ENCODE measurements around the gene FGG.

The FGG gene

DNA sequence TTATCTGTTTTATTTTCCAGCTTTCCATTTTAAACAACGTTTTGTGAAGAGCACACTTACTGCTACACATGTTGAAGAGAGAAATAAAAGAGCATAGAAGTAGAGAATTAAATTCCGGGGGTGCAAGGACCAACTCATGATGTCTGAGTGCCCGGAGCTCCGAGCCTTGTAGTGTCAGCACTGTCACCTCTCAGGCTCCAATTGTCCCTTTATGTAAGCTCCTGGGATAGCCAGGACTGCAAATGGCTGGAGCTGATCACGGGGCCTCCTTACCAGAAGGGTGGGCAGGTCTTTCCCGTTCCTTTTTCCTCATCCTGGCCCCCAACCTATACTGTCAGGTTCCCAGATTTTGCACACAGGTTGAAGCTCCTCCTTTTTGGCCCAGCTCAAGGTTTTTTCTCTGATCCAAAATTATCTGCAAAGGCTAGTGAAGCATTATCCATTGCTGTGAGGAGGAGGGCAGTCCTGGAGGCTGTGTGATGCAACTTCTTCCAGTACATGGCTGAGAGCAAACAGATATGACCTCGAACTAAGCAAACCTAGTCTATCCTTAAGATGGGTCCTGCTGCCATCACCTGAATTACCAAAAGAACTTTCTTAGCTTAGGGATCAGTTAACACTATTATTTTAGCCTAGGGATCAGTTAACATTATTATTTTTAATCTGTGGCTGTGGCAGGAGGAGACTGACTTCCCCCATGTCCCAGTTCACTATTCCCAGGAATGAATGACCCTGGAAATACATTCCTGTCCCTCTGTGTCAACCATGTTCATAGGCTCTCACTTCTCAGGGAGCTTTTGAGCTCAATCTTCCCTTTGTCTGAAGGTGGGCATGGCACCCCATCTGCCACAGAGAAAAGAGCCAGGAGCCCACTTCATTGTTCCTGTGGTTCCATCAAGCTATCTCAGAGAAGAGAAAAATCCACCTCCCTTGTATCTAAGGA lies at the start of gene FGG:
TSS of gene FGG (minus strand) at position 185 of the 943 bp plus-strand sequence. CDS start at position 138, 47 bp downstream.
- DNase-seq, result no peak

DNA sequence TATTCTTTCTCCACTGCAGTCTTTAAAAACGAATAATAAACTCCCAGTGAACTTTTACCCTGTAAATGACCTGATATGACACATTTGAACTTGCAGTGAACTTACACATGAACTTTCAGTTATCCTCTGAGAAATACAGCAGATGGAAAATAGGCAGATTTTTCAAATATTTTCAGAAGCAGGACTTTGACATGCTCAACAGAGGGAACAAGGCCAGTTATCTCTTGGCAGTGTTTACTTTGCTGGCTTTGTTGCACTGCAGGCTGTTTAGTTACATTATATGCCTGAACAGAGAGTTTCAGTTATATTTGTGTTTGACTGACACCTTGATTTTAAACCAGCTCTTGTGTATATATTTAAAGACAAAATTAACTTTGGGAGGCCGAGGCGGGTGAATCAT lies 47.6 kb upstream of the FGG start:
- DNase-seq, result no peak

DNA sequence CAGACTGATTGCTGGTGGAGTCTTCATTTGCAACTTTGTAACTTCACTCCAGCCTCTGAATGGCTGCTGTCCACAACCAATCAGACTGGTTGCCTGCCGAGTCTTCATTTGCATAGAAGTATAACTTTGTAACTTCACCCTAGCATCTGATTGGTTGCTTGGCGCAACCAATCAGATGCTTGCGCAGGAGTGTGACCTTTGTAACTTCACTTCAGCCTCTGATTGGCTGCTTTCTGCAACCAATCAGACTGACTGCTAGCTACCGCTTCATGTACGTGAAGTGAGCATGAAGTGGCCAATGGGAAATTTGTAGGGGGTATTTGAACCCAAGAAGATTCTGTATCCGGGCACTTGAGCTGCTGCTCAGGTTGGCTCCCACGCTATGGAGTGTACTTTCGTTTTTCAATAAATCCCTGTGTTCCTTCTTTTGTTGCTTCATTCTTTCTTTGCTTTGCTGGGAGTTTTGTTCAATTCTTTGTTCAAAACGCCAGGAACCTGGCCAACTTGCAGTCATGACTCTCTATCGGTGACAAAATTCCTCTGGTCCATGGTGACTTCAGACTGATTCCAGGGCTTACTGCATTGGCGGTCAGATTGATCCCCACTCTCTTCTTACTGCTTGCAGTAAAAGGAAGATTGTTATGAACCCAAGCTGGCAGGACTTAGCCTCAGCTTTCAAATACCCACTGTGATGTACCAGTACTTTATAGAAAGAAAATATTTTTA lies 46.4 kb upstream of the FGG start:
- DNase-seq, result no peak

DNA sequence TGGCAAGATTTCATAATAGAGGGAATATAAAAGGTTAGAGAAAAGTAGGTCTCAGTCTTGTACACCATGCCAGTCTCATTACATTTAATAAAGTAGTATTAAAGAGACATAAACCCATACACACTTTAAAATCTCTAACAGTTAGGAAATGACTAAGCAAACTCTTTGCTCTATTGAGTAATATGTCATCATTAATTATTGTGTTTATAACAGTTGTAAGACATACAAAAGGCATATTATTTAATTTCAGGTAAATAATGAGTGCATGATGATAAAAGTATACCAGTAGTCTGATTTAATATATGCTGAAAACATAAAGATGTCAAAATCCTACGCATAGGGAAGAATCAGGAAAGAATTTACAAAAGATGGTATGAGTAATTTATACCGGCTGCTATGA lies 31.0 kb upstream of the FGG start:
- DNase-seq, result no peak

DNA sequence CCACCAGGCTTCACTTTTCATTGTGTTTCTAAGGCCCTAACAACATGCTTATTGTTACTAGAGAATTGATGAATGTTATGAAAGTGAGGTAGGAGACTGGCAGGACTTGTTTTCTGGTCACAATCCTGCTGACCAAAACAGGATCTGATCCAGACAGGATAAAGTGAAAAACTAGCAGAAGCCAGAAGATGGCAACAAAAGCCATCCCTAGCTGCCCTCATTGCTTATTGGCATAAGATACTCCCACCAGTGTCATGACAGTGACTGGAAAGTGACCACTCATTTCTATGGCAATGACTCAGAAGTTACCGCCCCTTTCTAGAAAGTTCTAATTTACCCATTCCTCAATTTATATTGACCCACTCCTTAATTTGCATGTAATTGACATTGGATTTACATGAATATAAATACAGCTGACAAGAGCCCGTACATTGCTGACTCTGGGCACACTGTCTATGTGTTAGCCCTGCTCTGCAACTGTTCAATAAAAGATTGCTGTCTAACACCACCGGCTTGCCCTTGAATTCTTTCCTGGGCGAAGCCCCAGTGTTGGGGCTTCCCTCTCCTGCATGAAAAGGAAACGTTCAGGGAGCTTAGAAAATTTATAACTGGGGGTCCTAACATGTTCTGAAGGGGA lies 30.0 kb upstream of the FGG start:
- no peak for DNase-seq

DNA sequence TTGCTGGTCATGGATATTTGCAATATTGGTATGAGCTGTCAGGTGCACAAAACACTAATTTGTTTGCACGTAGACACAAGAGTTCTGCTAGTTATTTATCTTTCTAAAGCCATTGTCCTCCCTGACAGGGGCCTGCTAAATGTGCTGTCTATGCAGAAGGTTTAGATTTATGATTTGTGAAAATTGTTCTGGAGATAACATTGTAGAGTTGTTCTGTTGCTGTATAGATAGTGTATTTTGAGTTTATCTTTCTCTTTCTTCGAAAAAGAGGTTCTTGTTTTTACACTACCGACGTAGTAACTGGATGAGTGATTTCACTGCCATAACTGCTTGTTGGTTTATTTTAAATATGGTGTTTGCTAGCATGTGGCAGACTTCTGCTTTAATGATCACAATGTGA lies 28.5 kb upstream of the FGG start:
- no peak for DNase-seq

GRCh38 chr4:154634058-154634457 lies 21.6 kb upstream of the FGG start:
- no peak for DNase-seq

DNA sequence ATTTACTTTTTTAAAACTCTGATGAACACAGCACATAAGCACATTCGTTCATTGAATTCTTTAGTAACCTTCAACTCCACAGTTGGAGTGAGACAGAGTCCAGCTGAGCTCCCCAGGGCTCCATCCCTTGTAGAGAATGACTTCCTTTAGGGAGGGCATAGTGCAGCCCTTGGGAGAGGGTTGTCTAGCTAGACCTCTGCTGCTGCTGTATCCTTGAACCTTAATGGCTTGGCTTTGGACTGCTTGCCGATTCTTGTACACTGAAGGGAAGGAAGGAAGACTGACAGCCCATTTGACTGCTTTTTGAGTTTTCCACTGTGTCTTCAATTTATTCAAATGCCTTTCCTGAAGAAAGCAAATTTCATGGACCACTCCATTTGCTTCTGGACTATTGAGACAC lies 19.4 kb upstream of the FGG start:
- DNase-seq, result no peak

DNA sequence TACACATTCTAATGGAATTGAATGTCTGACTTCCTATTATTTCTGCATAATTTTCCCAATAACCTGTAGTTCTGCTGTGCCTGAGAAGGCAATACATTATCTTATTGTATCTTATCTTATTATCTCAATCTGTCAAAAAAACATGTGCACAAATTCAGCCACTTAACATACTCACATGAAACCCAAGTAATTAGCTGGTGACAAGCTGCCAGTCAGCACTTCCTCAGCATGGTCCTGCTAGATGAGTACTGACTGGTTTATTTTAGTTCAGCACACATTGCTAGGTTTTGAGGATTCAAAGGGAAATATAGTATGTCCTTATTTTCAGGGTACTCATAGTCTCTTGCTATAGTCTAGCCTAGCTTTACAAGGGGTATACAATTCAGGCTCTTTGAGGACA lies 17.9 kb upstream of the FGG start:
- no peak for DNase-seq

GRCh38 chr4:154626793-154627484 lies 14.5 kb upstream of the FGG start:
- peak; percentile 20 to 21 for DNase-seq

DNA sequence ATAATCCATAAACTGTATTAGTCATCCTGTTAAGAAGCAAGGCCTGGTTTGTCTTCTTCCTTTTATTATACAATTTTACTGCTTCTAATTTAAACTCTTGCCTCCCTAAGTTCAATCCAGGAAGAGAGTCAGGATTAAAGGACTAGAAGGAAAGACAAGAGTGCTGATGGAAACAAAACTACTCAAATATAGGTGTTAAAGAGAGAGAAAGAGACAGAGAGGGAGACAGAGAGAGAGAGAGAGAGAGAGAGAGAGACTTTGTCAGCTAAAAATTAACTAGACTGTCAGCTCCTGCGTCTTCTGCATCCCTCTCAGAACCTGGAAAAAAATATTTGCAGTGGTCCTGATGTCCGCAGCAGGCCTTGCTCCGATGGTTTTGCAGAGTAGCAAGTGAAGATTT lies 13.5 kb upstream of the FGG start:
- DNase-seq, result no peak

DNA sequence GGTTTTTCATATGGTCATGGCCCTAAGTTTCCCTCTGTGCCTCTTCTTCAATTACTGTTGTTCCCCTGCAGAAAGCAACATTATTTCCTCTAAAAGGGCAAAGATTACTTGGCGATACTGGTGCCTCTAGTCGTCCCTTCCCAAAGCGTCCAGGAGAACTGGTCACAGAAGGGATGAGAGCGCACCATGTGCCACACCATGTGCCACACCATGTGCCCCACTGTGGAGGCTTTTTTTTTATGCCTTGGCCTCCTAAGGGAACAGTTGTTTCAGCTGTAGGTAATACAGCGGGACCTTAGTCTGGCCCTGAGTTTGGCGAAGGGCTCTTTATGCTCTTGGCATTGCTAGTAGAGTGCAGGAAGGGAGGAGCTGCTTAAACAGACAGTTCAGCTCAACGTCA lies 11.5 kb upstream of the FGG start:
- DNase-seq, result no peak

- DNase-seq, result no peak
Measured at GRCh38 chr4:154623436-154623835, 11.0 kb upstream of the FGG start.

GRCh38 chr4:154622598-154622997 lies 10.1 kb upstream of the FGG start:
- no peak for DNase-seq

- no peak for DNase-seq
Measured at GRCh38 chr4:154620111-154620510, 7.7 kb upstream of the FGG start.

GRCh38 chr4:154618708-154619315 lies 6.4 kb upstream of the FGG start:
- DNase-seq, result peak; percentile 27 to 37

- no peak for DNase-seq
Measured at GRCh38 chr4:154617820-154618317, 5.4 kb upstream of the FGG start.

- DNase-seq, result no peak
Measured at GRCh38 chr4:154616731-154617130, 4.3 kb upstream of the FGG start.

DNA sequence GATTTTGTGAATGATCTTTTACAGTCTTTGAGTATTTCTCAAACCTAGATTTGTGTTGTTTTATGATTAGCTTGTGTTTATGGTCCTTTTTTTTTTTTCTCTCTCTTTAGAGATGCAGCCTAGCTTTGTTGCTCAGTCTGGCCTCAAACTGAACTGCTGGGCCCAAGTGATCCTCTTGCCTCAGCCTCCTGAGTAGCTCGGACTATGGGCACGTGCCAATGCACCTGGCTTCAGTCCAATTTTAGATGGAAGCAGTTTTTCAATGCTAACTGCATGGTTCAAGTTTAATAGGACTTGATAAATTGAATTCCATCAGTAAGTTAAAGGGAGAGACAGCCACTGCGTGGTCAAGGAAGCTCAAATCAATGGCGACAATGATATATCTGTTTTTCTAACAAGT lies 3.8 kb upstream of the FGG start:
- DNase-seq, result no peak

DNA sequence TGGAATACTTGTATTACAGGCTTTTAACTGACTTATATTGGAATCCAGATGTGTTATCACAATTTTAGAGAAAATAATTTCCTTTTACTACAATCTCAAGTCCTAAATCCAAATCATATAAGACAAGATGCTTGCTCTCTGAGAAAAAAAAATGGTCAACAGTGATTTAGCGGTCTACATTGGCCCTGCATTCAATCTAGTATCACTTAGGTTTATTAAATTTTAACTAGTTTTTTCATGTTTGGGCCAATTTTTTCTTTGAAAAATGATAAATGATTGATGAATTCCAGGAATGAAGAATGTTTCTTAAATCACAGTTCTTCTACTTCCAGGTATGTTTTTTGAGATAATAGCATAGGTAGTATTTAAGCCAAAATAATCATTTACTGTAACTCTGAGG lies 2.8 kb upstream of the FGG start:
- no peak for DNase-seq

- DNase-seq, result no peak
Measured at GRCh38 chr4:154614306-154614705, 1.9 kb upstream of the FGG start.

DNA sequence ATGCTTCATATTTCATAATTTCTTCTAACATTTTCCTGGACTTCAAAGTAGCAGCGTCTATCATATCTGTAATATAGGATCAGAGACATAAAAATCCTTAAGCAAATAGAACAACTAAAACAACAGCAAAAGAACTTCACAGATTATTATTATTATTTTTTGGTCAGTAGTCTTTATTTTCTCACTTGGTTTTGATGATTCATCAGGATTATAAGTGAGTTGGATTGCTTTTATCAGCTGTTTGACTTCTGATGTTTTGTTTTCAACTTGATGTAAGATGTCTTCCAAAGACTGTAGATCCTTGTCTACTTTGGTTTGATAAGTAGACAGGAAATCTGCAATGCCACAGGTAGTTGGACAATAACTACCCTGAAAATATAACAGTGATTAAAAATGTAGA lies 623 bp downstream of the FGG start:
- no peak for DNase-seq
